GM13976 (cell line): ENCODE results near the gene TJP3.
A peak's percentile ranks its signal among the peaks of the same experiment; 100 is the strongest.

ENCODE experiments used
- DNase-seq: peaks from one replicate; pipeline ENCODE4 v3.0.0; 2012; ENCODE audit warnings: low spot score
- CTCF ChIP-seq: IDR thresholded peaks from 2 replicates; pipeline ENCODE4 v1.5.1; 2012; ENCODE audit warnings: borderline replicate concordance, mild to moderate bottlenecking; ENCODE audit not compliant: insufficient read depth; ENCODE audit errors: extremely low read depth, missing control alignments, control extremely low read depth
- in situ Hi-C: fragments of 300-500 bp; cut with MboI; formaldehyde crosslinking; loops from one replicate; pipeline ENCODE4 v1.12.0; 2022; ENCODE audit warnings: low sequenced_read_pairs, mixed read lengths, inconsistent platforms; ENCODE audit not compliant: unreplicated experiment

The TJP3 gene

GRCh38 chr19:3679581-3679980, 28.6 kb upstream of the TJP3 start:
- no peak for TF ChIP-seq CTCF
- in situ Hi-C loops, result no loop called here
- no peak for DNase-seq

GRCh38 chr19:3680939-3681338, 27.2 kb upstream of the TJP3 start:
- in situ Hi-C loops, result no loop called here
- no peak for DNase-seq
- no peak for TF ChIP-seq CTCF

- DNase-seq, result no peak
- in situ Hi-C loops, result no loop called here
- TF ChIP-seq CTCF, result no peak
Measured at GRCh38 chr19:3682286-3682685, 25.9 kb upstream of the TJP3 start.

- DNase-seq, result no peak
- TF ChIP-seq CTCF, result no peak
- in situ Hi-C loops, result no loop called here
Measured at GRCh38 chr19:3682741-3683404, 25.3 kb upstream of the TJP3 start.

GRCh38 chr19:3683405-3684053, 24.7 kb upstream of the TJP3 start:
- in situ Hi-C loops, result no loop called here
- no peak for TF ChIP-seq CTCF
- peak; percentile 69 for DNase-seq

- in situ Hi-C loops, result no loop called here
- DNase-seq, result peak; percentile 92
- no peak for TF ChIP-seq CTCF
Measured at GRCh38 chr19:3684054-3684816, 23.9 kb upstream of the TJP3 start.
